ENCODE measurements around the gene GRID2. TPM values are rescaled to one million over a fixed set of nuclear protein-coding genes. Genes with fewer than 3 reads are reported as not detected.

Gene GRID2
- total and polyA plus RNA-seq, 4 donors, result under 0.01 to 0.02 TPM; not detected in 2

DNA sequence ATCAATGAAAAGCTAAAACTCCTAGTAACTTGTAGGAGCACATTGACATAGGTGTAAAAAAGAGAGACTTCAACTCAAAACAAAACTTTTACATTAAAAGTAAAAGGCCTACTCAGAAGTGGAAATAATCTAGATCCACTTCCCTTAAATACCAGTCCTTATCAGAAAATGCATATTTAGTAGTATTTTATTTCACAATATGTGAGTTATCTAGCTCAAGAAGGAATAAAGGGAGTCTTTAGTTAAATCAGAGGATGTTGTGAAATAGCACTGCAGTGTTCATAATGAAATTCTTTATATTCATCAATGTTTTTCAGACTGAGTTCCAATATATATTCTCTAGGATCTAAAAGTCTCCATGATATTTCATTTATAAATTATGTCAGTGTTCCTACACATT is 715.0 kb downstream of the GRID2 start:
- Histone ChIP-seq H3K27me3 (ENCODE audit: control insufficient read depth in 4 of 4, insufficient read depth in 4 of 4, low read length in 3 of 4) (no peaks in the 10 kb centered on the region), H3K27ac (ENCODE audit: low read depth in 1 of 2, low read length in 2 of 2) (no peak overlapping the region), H3K36me3 (ENCODE audit: control insufficient read depth in 4 of 4, insufficient read depth in 3 of 4, low read depth in 1 of 4, low read length in 3 of 4) (no peaks in the 10 kb centered on the region), H3K9me3 (ENCODE audit: control insufficient read depth in 4 of 4, low read length in 3 of 4) (no peaks in the 10 kb centered on the region), H3K4me1 (ENCODE audit: control insufficient read depth in 4 of 4, insufficient read depth in 4 of 4, low read length in 3 of 4) (no peaks in the 10 kb centered on the region), H3K9ac (ENCODE audit: low read depth in 1 of 2, low read length in 2 of 2) (no peak overlapping the region), H3K4me3 (ENCODE audit: low read depth in 1 of 3, low read length in 3 of 3) (no peak overlapping the region)
- DNase-seq (ENCODE audit: low spot score), result no peak
- TF ChIP-seq GABPA (IDR thresholded peaks at IDR 0.05 in 1 of 2, conservative IDR thresholded peaks at IDR 0.05 in 1 of 2) (no peak), HNF4A (conservative IDR thresholded peaks at IDR 0.05) (no peak), REST (IDR thresholded peaks at IDR 0.05) (no peak), EGR1 (IDR thresholded peaks at IDR 0.05; ENCODE audit: low read depth in 2 of 2) (no peak), RXRA (IDR thresholded peaks at IDR 0.05) (no peak), JUND (IDR thresholded peaks at IDR 0.05) (no peak), CTCF (IDR thresholded peaks at IDR 0.05; ENCODE audit: low read depth, low read length, missing input control) (no peak), NR2F2 (IDR thresholded peaks at IDR 0.05) (no peak), FOXA2 (IDR thresholded peaks at IDR 0.05) (no peak), HNF4G (IDR thresholded peaks at IDR 0.05) (no peak), RAD21 (IDR thresholded peaks at IDR 0.05) (no peak), SP1 (IDR thresholded peaks at IDR 0.05) (no peak), ATF3 (IDR thresholded peaks at IDR 0.05) (no peak), YY1 (IDR thresholded peaks at IDR 0.05) (no peak), TAF1 (conservative IDR thresholded peaks at IDR 0.05) (no peak), ZBTB33 (IDR thresholded peaks at IDR 0.05) (no peak), MAX (IDR thresholded peaks at IDR 0.05) (no peak), FOXA1 (IDR thresholded peaks at IDR 0.05) (no peak)

Measured in liver (tissue), 9 donors.